ENCODE data around the gene ATF6.

DNA sequence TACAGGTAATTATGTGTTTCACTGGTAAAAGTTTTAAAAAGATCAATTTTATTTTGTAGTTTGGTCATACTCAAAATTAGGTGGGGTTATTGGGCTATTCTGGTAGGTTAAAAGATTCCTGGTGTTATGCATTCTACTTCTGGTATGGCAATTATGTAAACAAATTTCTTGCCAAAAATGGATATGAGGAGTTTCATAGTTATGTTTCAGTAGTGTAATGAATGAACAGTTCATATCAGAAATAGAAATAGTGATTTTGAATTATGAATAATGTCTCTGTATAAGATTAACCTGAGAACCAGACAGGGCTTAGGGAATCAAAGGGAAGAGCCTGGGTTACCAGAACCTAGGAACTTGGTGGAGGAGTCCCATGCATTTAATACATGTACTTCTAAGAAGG, 15.9 kb downstream of the ATF6 start:
- TF ChIP-seq EZH2 (IDR thresholded peaks at IDR 0.05; ENCODE audit: low read length, missing control alignments), result no peak
- TF ChIP-seq, protein P1, sequence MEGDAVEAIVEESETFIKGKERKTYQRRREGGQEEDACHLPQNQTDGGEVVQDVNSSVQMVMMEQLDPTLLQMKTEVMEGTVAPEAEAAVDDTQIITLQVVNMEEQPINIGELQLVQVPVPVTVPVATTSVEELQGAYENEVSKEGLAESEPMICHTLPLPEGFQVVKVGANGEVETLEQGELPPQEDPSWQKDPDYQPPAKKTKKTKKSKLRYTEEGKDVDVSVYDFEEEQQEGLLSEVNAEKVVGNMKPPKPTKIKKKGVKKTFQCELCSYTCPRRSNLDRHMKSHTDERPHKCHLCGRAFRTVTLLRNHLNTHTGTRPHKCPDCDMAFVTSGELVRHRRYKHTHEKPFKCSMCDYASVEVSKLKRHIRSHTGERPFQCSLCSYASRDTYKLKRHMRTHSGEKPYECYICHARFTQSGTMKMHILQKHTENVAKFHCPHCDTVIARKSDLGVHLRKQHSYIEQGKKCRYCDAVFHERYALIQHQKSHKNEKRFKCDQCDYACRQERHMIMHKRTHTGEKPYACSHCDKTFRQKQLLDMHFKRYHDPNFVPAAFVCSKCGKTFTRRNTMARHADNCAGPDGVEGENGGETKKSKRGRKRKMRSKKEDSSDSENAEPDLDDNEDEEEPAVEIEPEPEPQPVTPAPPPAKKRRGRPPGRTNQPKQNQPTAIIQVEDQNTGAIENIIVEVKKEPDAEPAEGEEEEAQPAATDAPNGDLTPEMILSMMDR (conservative IDR thresholded peaks at IDR 0.05 in 1 of 2, IDR thresholded peaks at IDR 0.05 in 1 of 2; ENCODE audit: low read depth in 1 of 2, low read length in 2 of 2), result no peak

All from fibroblast of lung (primary cell).